Lower leg skin (tissue), 3 donors: ENCODE measurements around the gene PLK3.
A peak's percentile ranks its signal among the peaks of the same experiment; 100 is the strongest.

ENCODE experiments used
- CTCF ChIP-seq, 3 donors: fragments of 450-650 bp; IDR thresholded peaks; one replicate each; pipeline ENCODE4 v1.5.1; 2016; ENCODE audit warnings: antibody characterized with exemption in 3 of 3, mild to moderate bottlenecking in 3 of 3, moderate library complexity in 2 of 3
- POLR2A ChIP-seq, 2 donors: fragments of 450-650 bp; IDR thresholded peaks; one replicate each; pipeline ENCODE4 v1.6.1; 2016 to 2017; ENCODE audit warnings: antibody characterized with exemption in 2 of 2, mild to moderate bottlenecking in 1 of 2, moderate library complexity in 1 of 2

- TF ChIP-seq CTCF (IDR thresholded peaks at IDR 0.05): peak in 1 of 3 donors; percentile 34
- peak in 1 of 2 donors; percentile 86 for TF ChIP-seq POLR2A (IDR thresholded peaks at IDR 0.05)
Observed at GRCh38 chr1:44775078-44775929, 24.9 kb upstream of the PLK3 start, which contains the start of gene RPS8.
